Breast epithelium (tissue), 4 donors: ENCODE results near the gene C2CD4A. TPM values are rescaled to one million over a fixed set of nuclear protein-coding genes. Genes with fewer than 3 reads are reported as not detected.
A peak's percentile ranks its signal among the peaks of the same experiment; 100 is the strongest.

Source experiments
- DNase-seq, 2 donors: peaks; one replicate each; pipeline ENCODE4 v3.0.0-alpha.2; 2019; ENCODE audit warnings: low spot score in 2 of 2
- H3K27ac ChIP-seq, 2 donors: fragments of 200-600 bp; sonication (generic) in 1 of 2; one replicate each; pipeline ENCODE4 v1.5.1; 2016 to 2019; ENCODE audit warnings: mild to moderate bottlenecking in 1 of 2
- H3K27me3 ChIP-seq, 2 donors: fragments of 200-600 bp; sonication (generic) in 1 of 2; one replicate each; pipeline versions ENCODE4 v1.5.1 to v1.6.0; 2017 to 2019; ENCODE audit warnings: control low read depth in 1 of 2, mild to moderate bottlenecking in 1 of 2
- H3K36me3 ChIP-seq: fragments of 200-600 bp; one replicate; pipeline ENCODE4 v1.5.1; 2019
- H3K4me1 ChIP-seq, 2 donors: fragments of 200-600 bp; sonication (generic); one replicate each; pipeline ENCODE4 v1.5.1; 2016 to 2019; ENCODE audit warnings: control low read depth in 1 of 2
- H3K4me3 ChIP-seq, 3 donors: fragments of 200-600 bp; sonication (generic); 1 replicate in 2 of 3; 2 replicates in 1 of 3; pipeline ENCODE4 v1.5.1; 2016 to 2019; ENCODE audit warnings: mild to moderate bottlenecking in 3 of 3, moderate library complexity in 2 of 3
- H3K9me3 ChIP-seq, 2 donors: fragments of 200-600 bp; sonication (generic) in 1 of 2; one replicate each; pipeline ENCODE4 v1.5.1; 2016 to 2019; ENCODE audit warnings: control low read depth in 1 of 2
- CTCF ChIP-seq, 3 donors: fragments of 450-650 bp; IDR thresholded peaks; one replicate each; pipeline ENCODE4 v1.5.1; 2016 to 2017; ENCODE audit warnings: antibody characterized with exemption in 3 of 3, mild to moderate bottlenecking in 3 of 3, moderate library complexity in 3 of 3
- POLR2A ChIP-seq: fragments of 450-650 bp; IDR thresholded peaks from one replicate; pipeline ENCODE4 v1.6.1; 2016; ENCODE audit warnings: antibody characterized with exemption, mild to moderate bottlenecking, moderate library complexity
- POLR2AphosphoS5 ChIP-seq, 3 donors: sonication (generic); formaldehyde crosslinking; IDR thresholded peaks; one replicate each; pipeline ENCODE4 v1.6.1; 2017; ENCODE audit warnings: antibody characterized with exemption in 3 of 3
- intact Hi-C: fragments of 100-400 bp; cut with DNase I; formaldehyde crosslinking; loops from one replicate; pipeline ENCODE4 v1.15.1; 2023; ENCODE audit warnings: low total_unique reads
- total RNA-seq, 3 donors: library from RNA; depleted of rRNA; stranded (reverse); fragments of >200 nt; gene quantifications; one replicate each; pipeline ENCODE4 v1.1.0, GENCODE V29; 2016

The C2CD4A gene
- total RNA-seq, 3 donors from 2014 or later: 0.66 TPM; not detected in 2

- no peak for DNase-seq
- intact Hi-C loops: no loop called here
- no peak overlapping the region for H3K4me3 ChIP-seq
Measured at GRCh38 chr15:62083194-62084154, 16.7 kb downstream of the C2CD4A start.

GRCh38 chr15:62085740-62086139 is 19.0 kb downstream of the C2CD4A start:
- no peak for TF ChIP-seq POLR2AphosphoS5 (IDR thresholded peaks at IDR 0.05)
- TF ChIP-seq POLR2A: no peak
- no peak for TF ChIP-seq CTCF (IDR thresholded peaks at IDR 0.05)
- H3K4me1 ChIP-seq: no peaks in the 10 kb centered on the region
- no peak for DNase-seq
- intact Hi-C loops: no loop called here
- H3K27me3 ChIP-seq: no peaks in the 10 kb centered on the region
- no peak overlapping the region for H3K4me3 ChIP-seq
- H3K36me3 ChIP-seq: no peaks in the 10 kb centered on the region
- no peak overlapping the region for H3K27ac ChIP-seq
- peaks cover 0 to 4% of the 10 kb centered on the region in 2 donors for H3K9me3 ChIP-seq

More at GRCh38 chr15:62083194-62084154, 16.7 kb downstream of the C2CD4A start:
- TF ChIP-seq CTCF (IDR thresholded peaks at IDR 0.05) (no peak), POLR2A (no peak)
- H3K27me3 ChIP-seq: no peaks in the 10 kb centered on the region
- H3K9me3 ChIP-seq: peaks cover 0 to 4% of the 10 kb centered on the region in 2 donors
- H3K4me1 ChIP-seq: no peaks in the 10 kb centered on the region
- H3K27ac ChIP-seq: no peak overlapping the region
- H3K36me3 ChIP-seq: no peaks in the 10 kb centered on the region

GRCh38 chr15:62087671-62088352 is 21.0 kb downstream of the C2CD4A start:
- peak overlapping the region in 1 of 2 donors; percentile 39 for H3K27ac ChIP-seq
- TF ChIP-seq POLR2AphosphoS5 (IDR thresholded peaks at IDR 0.05) (no peak), POLR2A (no peak), CTCF (IDR thresholded peaks at IDR 0.05) (no peak)
- no peaks in the 10 kb centered on the region for H3K36me3 ChIP-seq
- H3K9me3 ChIP-seq: peaks cover 0 to 4% of the 10 kb centered on the region in 2 donors
- H3K4me3 ChIP-seq: no peak overlapping the region
- H3K27me3 ChIP-seq: no peaks in the 10 kb centered on the region
- intact Hi-C loops: no loop called here
- no peak for DNase-seq
- H3K4me1 ChIP-seq: no peaks in the 10 kb centered on the region

GRCh38 chr15:62088353-62088693 is 21.5 kb downstream of the C2CD4A start:
- DNase-seq: no peak
- Histone ChIP-seq H3K4me1 (no peaks in the 10 kb centered on the region), H3K9me3 (peaks cover 0 to 4% of the 10 kb centered on the region in 2 donors), H3K4me3 (no peak overlapping the region), H3K27ac (no peak overlapping the region), H3K36me3 (no peaks in the 10 kb centered on the region), H3K27me3 (no peaks in the 10 kb centered on the region)
- intact Hi-C loops: no loop called here
- TF ChIP-seq CTCF (IDR thresholded peaks at IDR 0.05) (no peak), POLR2A (no peak), POLR2AphosphoS5 (IDR thresholded peaks at IDR 0.05) (no peak)

GRCh38 chr15:62089616-62090015 is 22.8 kb downstream of the C2CD4A start:
- Histone ChIP-seq H3K36me3 (no peaks in the 10 kb centered on the region), H3K27me3 (no peaks in the 10 kb centered on the region), H3K4me1 (no peaks in the 10 kb centered on the region), H3K4me3 (no peak overlapping the region), H3K9me3 (no peaks in the 10 kb centered on the region), H3K27ac (no peak overlapping the region)
- intact Hi-C loops: no loop called here
- no peak for DNase-seq
- TF ChIP-seq CTCF (IDR thresholded peaks at IDR 0.05): no peak
- no peak for TF ChIP-seq POLR2A
- TF ChIP-seq POLR2AphosphoS5 (IDR thresholded peaks at IDR 0.05): no peak
